ENCODE results near the gene CDC16.

DNA sequence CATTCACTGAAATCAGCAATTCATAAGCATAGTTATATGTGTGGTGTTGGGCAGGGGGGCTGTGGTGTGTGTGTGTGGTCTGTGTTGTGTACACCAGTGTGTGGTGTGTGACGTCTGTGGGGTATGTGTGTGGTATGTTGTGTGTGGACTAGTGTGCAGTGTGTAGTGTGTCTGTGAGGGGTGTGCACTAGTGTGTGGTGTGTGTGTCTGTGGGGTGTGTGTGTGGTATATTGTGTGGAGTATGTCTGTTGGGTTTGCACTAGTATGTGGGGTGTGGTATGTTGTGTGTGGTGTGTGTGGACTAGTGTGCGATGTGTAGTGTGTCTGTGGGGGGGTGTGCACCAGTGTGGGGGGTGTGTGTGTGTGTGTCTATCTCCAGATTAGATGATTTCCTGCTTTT, 7.2 kb upstream of the CDC16 start:
- TF ChIP-seq POLR2AphosphoS5 (IDR thresholded peaks at IDR 0.05; ENCODE audit: low read depth, low read length) (no peak), POLR2A (IDR thresholded peaks at IDR 0.05; ENCODE audit: low read depth, low read length) (no peak), TAF1 (IDR thresholded peaks at IDR 0.05; ENCODE audit: borderline replicate concordance, low read depth, low read length) (no peak)

Measured in GM12892 (cell line).